Activated CD8-positive, alpha-beta memory T cell treated with anti-CD3 and anti-CD28 coated beads, Interleukin-2, amount 10 ng/mL, durations not matched to agents 7 days and 5 days (primary cell): ENCODE data around the gene ETV6. TPM values are rescaled to one million over a fixed set of nuclear protein-coding genes. Genes with fewer than 3 reads are reported as not detected.

Experiments used
- ATAC-seq: fragments of 150-1000 bp; cut with Tn5 transposase; one replicate; pipeline ENCODE4 v1.10.0; 2021; ENCODE audit warnings: moderate library complexity
- CTCF ChIA-PET: fragments of 350-600 bp; sonication (Branson Sonifier 250); formaldehyde crosslinking; loops from one replicate; lab custom pipeline; 2021; ENCODE audit warnings: antibody characterized with exemption; lab: Charles Lee
- DNase-seq: peaks from one replicate; pipeline ENCODE4 v3.0.0-alpha.2; 2020
- H3K27ac Mint-ChIP-seq: one replicate; pipeline ENCODE4 v1.8.0; 2021; ENCODE audit warnings: mild to moderate bottlenecking, mixed read lengths
- H3K27me3 Mint-ChIP-seq: one replicate; pipeline ENCODE4 v1.8.0; 2021; ENCODE audit warnings: mixed read lengths
- H3K36me3 Mint-ChIP-seq: one replicate; pipeline ENCODE4 v1.8.0; 2021; ENCODE audit warnings: mild to moderate bottlenecking, mixed read lengths
- H3K4me1 Mint-ChIP-seq: one replicate; pipeline ENCODE4 v1.8.0; 2021; ENCODE audit warnings: mixed read lengths
- H3K4me3 Mint-ChIP-seq: one replicate; pipeline ENCODE4 v1.8.0; 2021; ENCODE audit warnings: mild to moderate bottlenecking, moderate library complexity, mixed read lengths
- H3K9me3 Mint-ChIP-seq: one replicate; pipeline ENCODE4 v1.8.0; 2022; ENCODE audit warnings: low read depth, mixed read lengths
- total RNA-seq, 2 experiments: library from RNA; stranded (reverse); gene quantifications; one replicate each; pipeline ENCODE4 v1.2.3, GENCODE V29; 2021

The ETV6 gene
- total RNA-seq, 2 experiments from 2014 or later, result 29.4 to 32.6 TPM

DNA sequence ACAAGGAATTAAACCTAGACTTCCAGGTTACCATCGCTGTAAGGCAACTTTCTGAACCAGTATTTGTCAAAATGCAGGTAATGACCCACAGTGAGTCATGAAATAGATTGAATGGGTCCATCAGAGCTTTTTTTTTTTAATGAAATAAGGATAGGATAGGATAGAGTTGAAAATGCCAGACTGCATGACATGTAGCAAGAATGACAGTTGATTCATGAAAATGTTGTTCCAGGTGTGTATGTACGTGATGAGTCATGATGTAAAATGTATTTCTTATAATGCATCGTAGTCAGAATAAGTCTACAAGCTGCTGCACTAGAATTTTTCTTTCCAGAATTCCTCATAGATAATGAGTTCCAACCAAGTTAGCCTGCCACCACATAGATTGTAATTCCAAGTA is 236.9 kb downstream of the ETV6 start:
- ATAC-seq, result no peak
- H3K4me1 Mint-ChIP-seq, result peaks cover 17% of the 10 kb centered on the region
- no peaks in the 10 kb centered on the region for H3K27me3 Mint-ChIP-seq
- peaks cover 56% of the 10 kb centered on the region for H3K36me3 Mint-ChIP-seq
- H3K9me3 Mint-ChIP-seq, result no peaks in the 10 kb centered on the region
- H3K4me3 Mint-ChIP-seq, result no peak overlapping the region
- CTCF ChIA-PET, result no interaction called here
- no peak overlapping the region for H3K27ac Mint-ChIP-seq
- no peak for DNase-seq

DNA sequence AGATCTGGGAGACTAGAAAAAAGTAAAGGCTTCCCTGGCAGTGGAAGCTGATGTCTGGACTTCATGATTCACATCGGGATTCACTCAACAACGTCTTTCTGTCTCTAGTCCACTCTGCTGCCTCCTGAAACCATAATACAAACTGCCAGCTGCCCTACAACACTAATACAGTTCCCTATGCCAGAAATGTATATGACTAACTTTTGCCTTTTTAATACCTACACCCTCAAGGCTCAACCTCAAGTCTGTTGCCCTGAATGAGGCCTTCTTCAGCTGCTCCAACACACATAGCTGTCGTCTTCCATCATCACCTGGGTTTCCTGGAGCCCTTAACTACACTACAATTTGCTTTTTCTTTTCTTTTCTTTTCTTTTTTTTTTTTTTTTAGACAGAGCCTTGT is 238.6 kb downstream of the ETV6 start:
- Mint-ChIP-seq H3K27ac (no peak overlapping the region), H3K4me3 (no peak overlapping the region), H3K9me3 (no peaks in the 10 kb centered on the region), H3K36me3 (peaks cover 63% of the 10 kb centered on the region), H3K27me3 (no peaks in the 10 kb centered on the region), H3K4me1 (peaks cover 17% of the 10 kb centered on the region)
- no peak for ATAC-seq
- CTCF ChIA-PET, result interaction anchor here (0.7 kb wide), 1 partner anchor 127 kb away, joined by 4 read pairs; no protein-coding TSS in a partner anchor
- DNase-seq, result no peak

DNA sequence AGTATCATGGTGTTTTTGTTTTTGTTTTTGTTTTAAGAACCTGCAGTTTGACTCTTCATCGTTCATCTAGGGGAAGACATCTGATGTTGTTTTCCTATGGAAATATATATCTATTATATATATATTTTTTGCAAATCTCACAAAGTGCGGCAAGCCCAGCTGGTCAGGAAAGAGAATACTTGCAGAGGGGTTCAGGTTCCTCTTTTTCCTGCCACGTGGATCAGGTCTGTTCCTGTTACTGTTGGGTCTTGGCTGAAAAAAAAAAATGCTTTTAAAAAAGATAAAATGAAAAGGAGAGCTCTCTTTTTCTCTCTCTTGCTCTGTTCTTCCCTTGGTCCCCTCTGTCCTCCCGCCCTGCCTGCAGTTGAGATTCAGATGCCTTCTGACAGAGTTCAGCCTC is 241.9 kb downstream of the ETV6 start:
- no peak for ATAC-seq
- H3K36me3 Mint-ChIP-seq, result peaks cover 52% of the 10 kb centered on the region
- no peak for DNase-seq
- no peaks in the 10 kb centered on the region for H3K27me3 Mint-ChIP-seq
- H3K4me1 Mint-ChIP-seq, result peaks cover 22% of the 10 kb centered on the region
- no peaks in the 10 kb centered on the region for H3K9me3 Mint-ChIP-seq
- CTCF ChIA-PET, result interaction anchor here (1.8 kb wide), 1 partner anchor 142 kb away, joined by 5 read pairs; no protein-coding TSS in a partner anchor
- no peak overlapping the region for H3K27ac Mint-ChIP-seq
- H3K4me3 Mint-ChIP-seq, result no peak overlapping the region

DNA sequence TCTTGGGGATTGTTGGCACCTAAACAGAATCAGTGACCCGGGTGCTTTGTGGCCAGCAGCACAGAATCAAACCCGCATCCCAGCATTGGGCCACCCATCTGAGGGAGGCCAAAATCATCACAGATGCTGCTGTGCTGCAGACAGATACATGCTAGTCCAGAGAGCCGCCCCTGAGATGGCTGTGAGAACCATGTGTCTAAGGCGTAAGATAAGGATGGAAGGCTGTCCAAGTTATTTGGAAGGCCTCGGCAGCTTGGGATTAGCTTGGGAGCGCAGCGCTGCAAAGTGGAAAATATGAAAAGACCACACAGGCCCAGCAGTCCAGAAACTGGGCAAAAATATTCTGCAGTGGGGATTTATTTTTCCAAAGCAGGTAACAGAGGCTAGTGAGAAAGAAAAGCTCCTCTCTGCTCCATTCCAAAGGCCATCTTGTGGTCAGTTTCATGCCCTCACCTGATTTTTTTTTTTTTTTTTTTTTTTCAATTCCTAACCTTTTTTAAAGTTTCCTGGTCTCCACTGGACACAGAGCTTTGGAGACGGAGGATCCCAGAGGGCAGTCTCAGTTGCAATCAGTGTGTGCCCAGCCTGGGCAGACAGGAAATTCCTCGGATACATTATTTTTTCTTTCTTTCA is 242.4 kb downstream of the ETV6 start:
- H3K9me3 Mint-ChIP-seq, result no peaks in the 10 kb centered on the region
- CTCF ChIA-PET, result interaction anchor here (1.1 to 1.8 kb wide), 2 partner anchors 141 to 242 kb away, joined by 3 to 5 read pairs; no protein-coding TSS in a partner anchor

DNA sequence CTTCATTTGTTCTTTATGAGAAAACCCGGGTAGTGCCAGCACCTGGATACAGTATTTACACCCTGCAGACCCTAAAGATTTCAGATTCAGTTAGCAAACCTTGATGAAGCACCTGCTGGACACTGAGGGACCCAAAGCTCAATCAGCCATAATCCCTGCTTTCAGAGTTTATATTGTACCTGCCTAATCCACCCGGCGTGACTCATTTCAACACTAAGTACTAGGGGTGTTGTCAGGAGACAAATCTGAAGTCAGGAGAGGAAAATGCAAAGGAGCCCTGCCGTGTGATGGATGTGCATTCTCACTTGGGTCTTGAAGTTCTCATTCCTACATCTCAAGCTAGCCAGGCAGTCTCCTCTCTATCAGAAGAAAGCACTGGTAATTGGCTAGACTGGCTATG is 244.5 kb downstream of the ETV6 start:
- H3K36me3 Mint-ChIP-seq, result peaks cover 37% of the 10 kb centered on the region
- H3K9me3 Mint-ChIP-seq, result no peaks in the 10 kb centered on the region
- ATAC-seq (no peak), DNase-seq (no peak)
- no peak overlapping the region for H3K4me3 Mint-ChIP-seq
- H3K27ac Mint-ChIP-seq, result no peak overlapping the region
- peaks cover 24% of the 10 kb centered on the region for H3K4me1 Mint-ChIP-seq
- H3K27me3 Mint-ChIP-seq, result no peaks in the 10 kb centered on the region
- CTCF ChIA-PET, result interaction anchor here (1.8 kb wide), 1 partner anchor 139 kb away, joined by 4 read pairs; no protein-coding TSS in a partner anchor

More for the DNA sequence above, 242.4 kb downstream of the ETV6 start:
- H3K27ac Mint-ChIP-seq, result no peak overlapping the region
- no peaks in the 10 kb centered on the region for H3K27me3 Mint-ChIP-seq
- ATAC-seq (no peak), DNase-seq (no peak)
- H3K36me3 Mint-ChIP-seq, result peaks cover 47% of the 10 kb centered on the region
- no peak overlapping the region for H3K4me3 Mint-ChIP-seq
- H3K4me1 Mint-ChIP-seq, result peaks cover 22% of the 10 kb centered on the region

DNA sequence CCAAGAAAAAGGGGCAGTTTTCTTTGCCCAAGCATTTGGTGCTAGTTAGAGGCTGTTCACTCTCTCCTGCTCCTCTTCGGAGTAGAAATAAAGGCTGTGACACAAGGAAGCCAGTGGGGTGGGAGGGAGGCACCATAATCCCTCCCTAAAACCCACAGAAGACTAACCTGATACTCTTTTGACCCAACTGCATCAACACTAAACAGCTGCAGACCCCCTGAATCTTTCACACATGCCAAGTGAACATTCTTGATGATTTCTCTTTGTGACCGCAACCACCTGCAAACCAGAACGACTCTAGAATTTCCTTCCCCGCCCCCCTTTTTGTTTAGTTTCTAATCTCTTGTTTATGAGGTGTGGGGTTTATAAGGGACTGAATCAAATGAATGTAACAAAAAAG is 245.4 kb downstream of the ETV6 start:
- H3K4me1 Mint-ChIP-seq, result peaks cover 16% of the 10 kb centered on the region
- no peak for DNase-seq
- no peak overlapping the region for H3K27ac Mint-ChIP-seq
- H3K4me3 Mint-ChIP-seq, result no peak overlapping the region
- H3K27me3 Mint-ChIP-seq, result no peaks in the 10 kb centered on the region
- H3K36me3 Mint-ChIP-seq, result peaks cover 28% of the 10 kb centered on the region
- no peaks in the 10 kb centered on the region for H3K9me3 Mint-ChIP-seq
- ATAC-seq, result peak; percentile 27
- CTCF ChIA-PET, result interaction anchor here (0.8 to 1.8 kb wide), 2 partner anchors 14 to 138 kb away, joined by 3 to 4 read pairs; no protein-coding TSS in a partner anchor

DNA sequence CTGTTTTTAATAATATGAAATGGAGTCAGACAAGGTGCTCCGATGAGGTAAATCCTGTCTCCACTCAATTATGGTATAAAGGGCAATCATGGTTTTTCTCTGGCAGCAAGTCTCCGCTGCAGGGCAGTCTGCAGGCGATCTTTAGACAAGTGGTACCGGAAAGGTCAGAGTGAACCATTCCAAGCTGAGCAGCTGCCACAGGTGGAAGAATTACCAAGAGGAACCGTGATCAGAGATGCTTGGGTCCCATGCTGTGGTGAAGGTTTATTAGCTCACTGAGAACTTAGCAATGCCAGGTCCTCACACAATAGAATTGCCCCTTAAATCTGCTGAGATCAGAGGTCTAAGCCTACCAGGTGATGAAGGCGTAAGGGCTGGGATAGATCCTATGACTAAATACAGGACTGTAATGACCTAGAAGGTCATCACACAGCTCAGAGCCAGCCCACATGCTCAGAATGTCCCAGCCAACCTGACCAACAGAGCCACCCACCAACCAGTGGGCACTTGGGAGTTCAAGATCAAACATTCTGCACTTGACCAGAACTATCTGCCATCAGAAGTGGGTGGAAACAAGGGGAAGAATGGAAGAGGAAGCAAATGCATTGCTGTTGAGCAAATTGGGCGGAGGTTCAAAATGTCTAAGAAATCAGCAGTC is 246.1 kb downstream of the ETV6 start:
- Mint-ChIP-seq H3K9me3 (no peaks in the 10 kb centered on the region), H3K4me1 (peaks cover 13% of the 10 kb centered on the region), H3K4me3 (no peak overlapping the region), H3K27ac (no peak overlapping the region), H3K27me3 (no peaks in the 10 kb centered on the region), H3K36me3 (peaks cover 28% of the 10 kb centered on the region)
- ATAC-seq, result no peak
- DNase-seq, result no peak
- CTCF ChIA-PET, result interaction anchor here (1.1 to 1.8 kb wide), 2 partner anchors 138 to 141 kb away, joined by 3 to 4 read pairs; no protein-coding TSS in a partner anchor

DNA sequence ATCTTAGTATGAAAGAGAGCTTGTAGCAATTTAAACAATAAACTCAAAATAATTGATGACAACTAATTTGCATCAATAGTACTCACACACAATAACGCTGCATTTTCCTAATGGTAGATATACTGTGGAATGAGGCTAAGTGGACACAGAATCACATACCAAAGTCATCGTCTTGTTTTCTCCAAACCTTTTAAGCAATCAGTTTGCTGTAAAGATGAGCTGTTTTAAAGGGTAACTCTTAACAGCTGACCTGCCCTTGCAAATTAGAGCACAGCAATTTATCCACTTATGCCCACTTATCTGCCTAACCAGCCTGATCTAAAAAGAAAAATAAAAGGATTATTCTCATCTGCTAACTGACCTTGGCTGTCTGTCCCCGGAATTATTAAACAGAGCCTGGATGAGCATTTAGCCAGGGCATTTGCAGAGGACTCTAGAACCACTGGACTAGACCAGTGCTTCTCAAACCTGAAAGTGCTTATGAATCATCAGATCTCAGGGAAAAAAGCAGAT is 247.0 kb downstream of the ETV6 start:
- CTCF ChIA-PET, result interaction anchor here (1.1 kb wide), 1 partner anchor 140 kb away, joined by 3 read pairs; no protein-coding TSS in a partner anchor
- no peak overlapping the region for H3K4me3 Mint-ChIP-seq
- no peak for ATAC-seq
- peaks cover 21% of the 10 kb centered on the region for H3K36me3 Mint-ChIP-seq
- no peak overlapping the region for H3K27ac Mint-ChIP-seq
- DNase-seq, result no peak
- H3K9me3 Mint-ChIP-seq, result no peaks in the 10 kb centered on the region
- peaks cover 13% of the 10 kb centered on the region for H3K4me1 Mint-ChIP-seq
- no peaks in the 10 kb centered on the region for H3K27me3 Mint-ChIP-seq

DNA sequence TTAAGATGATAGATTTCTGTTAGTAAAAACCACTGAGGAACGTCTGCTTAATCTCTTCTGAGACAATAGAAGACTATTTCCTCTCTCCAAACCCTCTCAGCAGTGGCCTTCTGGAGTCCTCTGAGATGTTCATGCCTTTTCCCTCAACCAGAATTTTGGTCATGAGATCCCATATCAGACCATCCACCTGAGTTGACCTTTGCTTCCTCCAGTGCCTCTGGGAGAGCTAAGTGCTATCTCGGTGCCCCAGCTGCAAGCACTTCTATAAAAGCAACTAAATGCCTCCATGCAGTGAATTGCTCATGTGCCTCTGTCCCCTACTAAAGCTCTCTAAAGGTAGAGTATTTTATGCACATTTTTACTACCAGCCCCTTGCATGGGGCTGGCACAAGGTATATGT is 248.4 kb downstream of the ETV6 start:
- Mint-ChIP-seq H3K27ac (no peak overlapping the region), H3K9me3 (no peaks in the 10 kb centered on the region), H3K36me3 (peaks cover 13% of the 10 kb centered on the region), H3K4me3 (no peak overlapping the region), H3K4me1 (peaks cover 24% of the 10 kb centered on the region), H3K27me3 (no peaks in the 10 kb centered on the region)
- no peak for DNase-seq
- CTCF ChIA-PET, result interaction anchor here (1.0 kb wide), 1 partner anchor 11 kb away, joined by 3 read pairs; no protein-coding TSS in a partner anchor
- no peak for ATAC-seq

DNA sequence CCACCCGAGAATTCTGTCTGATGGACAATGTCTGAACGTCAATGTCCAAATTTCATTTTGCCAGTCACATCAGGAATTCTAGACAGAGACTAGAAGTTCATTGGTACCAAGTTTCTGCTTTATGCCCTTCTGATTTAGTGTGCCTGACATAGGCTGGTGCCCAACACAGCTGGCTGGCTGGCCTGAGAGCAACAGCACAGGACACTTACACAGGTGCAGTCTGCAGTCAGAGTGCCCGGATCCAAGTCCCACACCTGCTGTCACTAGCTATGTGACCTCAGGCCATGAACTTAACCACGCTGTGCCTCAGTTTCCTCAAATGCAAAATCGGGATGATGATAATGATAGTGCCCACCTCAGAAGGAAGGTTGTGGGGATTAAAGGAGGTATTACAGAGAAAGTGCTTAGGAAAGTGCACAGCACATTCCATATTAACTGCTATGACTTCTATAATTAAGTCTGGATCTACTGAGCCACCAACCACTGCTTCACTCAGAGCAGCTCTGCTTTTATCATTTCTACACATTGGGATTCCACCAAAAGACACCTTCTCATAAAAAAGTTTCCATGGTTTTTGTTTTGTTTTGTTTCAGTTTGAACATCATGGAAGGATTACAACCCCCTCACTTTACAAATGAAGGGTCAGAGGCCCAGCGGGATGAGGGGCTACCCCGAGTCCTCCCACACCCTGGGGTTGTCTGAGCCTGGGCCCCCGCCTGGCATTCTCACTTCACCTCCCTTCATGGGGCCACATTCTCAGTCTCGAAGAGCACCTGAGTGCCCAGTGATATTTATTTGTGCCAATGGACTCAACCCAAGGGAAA is 252.4 kb downstream of the ETV6 start:
- CTCF ChIA-PET, result interaction anchor here (2.2 kb wide), 1 partner anchor 131 kb away, joined by 7 read pairs; no protein-coding TSS in a partner anchor
- H3K9me3 Mint-ChIP-seq, result peaks cover 3% of the 10 kb centered on the region
- peaks cover 11% of the 10 kb centered on the region for H3K36me3 Mint-ChIP-seq
- no peak for DNase-seq
- ATAC-seq, result peak; percentile 27
- peak overlapping the region; percentile 47 for H3K27ac Mint-ChIP-seq
- H3K4me1 Mint-ChIP-seq, result peaks cover 26% of the 10 kb centered on the region
- H3K27me3 Mint-ChIP-seq, result peaks cover 2% of the 10 kb centered on the region
- H3K4me3 Mint-ChIP-seq, result no peak overlapping the region

DNA sequence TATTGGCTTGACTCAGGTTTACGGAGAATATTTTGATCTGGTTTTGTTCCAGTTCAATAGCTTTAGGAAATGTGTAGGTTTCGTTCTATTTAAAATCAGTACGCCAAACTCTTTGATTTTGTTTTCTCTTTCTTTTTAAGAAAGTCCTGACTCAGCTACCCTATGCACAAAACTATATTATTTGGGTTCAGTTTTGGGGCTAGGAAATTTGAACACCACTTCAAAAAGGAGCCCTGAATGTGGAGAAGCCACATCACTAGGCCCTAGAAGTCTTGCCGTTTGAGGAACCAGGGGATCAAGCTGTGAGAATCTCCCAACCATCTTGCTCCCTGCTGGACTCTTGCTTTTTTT is 253.0 kb downstream of the ETV6 start:
- Mint-ChIP-seq H3K4me3 (no peak overlapping the region), H3K27me3 (peaks cover 2% of the 10 kb centered on the region), H3K9me3 (peaks cover 3% of the 10 kb centered on the region), H3K36me3 (peaks cover 9% of the 10 kb centered on the region), H3K4me1 (peaks cover 26% of the 10 kb centered on the region), H3K27ac (peak overlapping the region; percentile 47)
- ATAC-seq (no peak), DNase-seq (no peak)
- CTCF ChIA-PET, result interaction anchor here (2.2 kb wide), 1 partner anchor 131 kb away, joined by 7 read pairs; no protein-coding TSS in a partner anchor

DNA sequence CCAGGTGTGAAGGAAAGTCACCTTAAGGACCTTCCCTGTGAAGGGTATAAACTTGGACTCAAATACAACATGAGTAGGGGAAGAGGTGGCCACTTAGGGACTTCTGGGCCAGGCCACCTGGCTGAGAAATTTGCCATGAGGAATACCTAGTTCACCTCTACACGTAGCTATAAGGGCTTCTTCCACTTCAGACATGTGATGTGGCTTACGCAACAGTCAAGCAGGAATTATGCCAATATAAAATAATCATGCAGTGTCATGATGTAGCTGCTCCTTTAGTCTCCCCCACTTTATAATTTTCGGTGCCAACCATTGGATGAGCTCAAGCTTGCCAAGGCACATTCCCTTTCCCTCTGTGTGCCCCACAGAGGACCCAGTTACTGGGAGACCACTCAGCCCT is 254.7 kb downstream of the ETV6 start:
- DNase-seq (no peak), ATAC-seq (no peak)
- Mint-ChIP-seq H3K27me3 (peaks cover 2% of the 10 kb centered on the region), H3K9me3 (peaks cover 3% of the 10 kb centered on the region), H3K27ac (no peak overlapping the region), H3K4me1 (peaks cover 24% of the 10 kb centered on the region), H3K4me3 (no peak overlapping the region), H3K36me3 (peaks cover 15% of the 10 kb centered on the region)
- CTCF ChIA-PET, result no interaction called here

DNA sequence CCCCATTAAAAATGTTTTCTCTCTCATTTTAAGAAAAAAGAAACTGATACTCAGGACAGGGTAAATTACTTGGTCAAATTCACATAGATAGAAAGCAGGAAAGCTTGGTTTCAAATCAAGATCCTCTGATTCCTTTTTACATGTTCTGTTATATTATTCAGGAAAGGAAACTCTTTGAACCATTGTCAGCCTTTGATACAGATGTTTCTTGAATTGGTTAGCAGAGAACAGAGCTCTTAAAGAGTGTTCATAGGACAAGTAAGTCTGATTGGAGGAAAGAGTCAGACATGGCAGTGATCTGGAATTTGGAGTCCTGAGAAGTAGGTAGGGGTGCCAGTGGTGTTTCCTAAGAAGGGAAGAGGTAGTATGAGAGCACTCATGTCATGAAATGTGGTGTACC is 256.1 kb downstream of the ETV6 start:
- CTCF ChIA-PET, result no interaction called here
- no peak overlapping the region for H3K27ac Mint-ChIP-seq
- peaks cover 4% of the 10 kb centered on the region for H3K27me3 Mint-ChIP-seq
- ATAC-seq, result no peak
- H3K4me3 Mint-ChIP-seq, result no peak overlapping the region
- peaks cover 3% of the 10 kb centered on the region for H3K9me3 Mint-ChIP-seq
- DNase-seq, result no peak
- H3K4me1 Mint-ChIP-seq, result peaks cover 24% of the 10 kb centered on the region
- H3K36me3 Mint-ChIP-seq, result peaks cover 15% of the 10 kb centered on the region
